ENCODE results near the gene PPP2R2D. TPM values are rescaled to one million over a fixed set of nuclear protein-coding genes. Genes with fewer than 3 reads are reported as not detected.

Gene PPP2R2D
- polyA plus RNA-seq, 1 donor, result 36.4 TPM

DNA sequence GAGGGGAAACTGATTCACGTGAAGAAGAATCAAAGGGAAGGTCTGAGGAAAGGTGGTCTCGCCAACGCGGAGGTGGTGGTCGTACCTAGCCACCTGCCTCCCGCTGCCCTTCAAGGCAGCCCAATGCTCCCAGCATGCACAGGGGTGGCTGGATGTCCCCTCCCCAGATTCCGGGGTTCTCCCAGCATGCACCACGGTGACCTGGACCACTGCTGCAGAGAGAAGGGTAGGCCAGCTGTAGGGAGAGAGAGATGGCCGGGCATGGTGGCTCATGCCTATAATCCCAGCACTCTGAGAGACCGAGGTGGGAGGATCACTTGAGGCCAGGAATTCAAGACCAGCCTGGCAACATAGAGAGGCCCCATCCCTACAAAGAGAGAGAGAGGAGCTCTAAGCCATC is 32.4 kb upstream of the PPP2R2D start:
- WGBS (ENCODE audit: insufficient coverage, low lambda C conversion rate), result no CpG with 5 or more reads among the region's 10 CpGs
- no peak for DNase-seq
- Histone ChIP-seq H3K9me3 (ENCODE audit: control insufficient read depth, low read depth, low read length) (no peaks in the 10 kb centered on the region), H3K27me3 (ENCODE audit: control insufficient read depth, insufficient read depth, low read length) (no peaks in the 10 kb centered on the region), H3K36me3 (ENCODE audit: control insufficient read depth, insufficient read depth, low read length) (no peaks in the 10 kb centered on the region), H3K4me3 (ENCODE audit: low read length) (no peak overlapping the region), H3K27ac (ENCODE audit: low read length) (no peak overlapping the region), H3K4me1 (ENCODE audit: control insufficient read depth, insufficient read depth, low read length) (no peaks in the 10 kb centered on the region)

DNA sequence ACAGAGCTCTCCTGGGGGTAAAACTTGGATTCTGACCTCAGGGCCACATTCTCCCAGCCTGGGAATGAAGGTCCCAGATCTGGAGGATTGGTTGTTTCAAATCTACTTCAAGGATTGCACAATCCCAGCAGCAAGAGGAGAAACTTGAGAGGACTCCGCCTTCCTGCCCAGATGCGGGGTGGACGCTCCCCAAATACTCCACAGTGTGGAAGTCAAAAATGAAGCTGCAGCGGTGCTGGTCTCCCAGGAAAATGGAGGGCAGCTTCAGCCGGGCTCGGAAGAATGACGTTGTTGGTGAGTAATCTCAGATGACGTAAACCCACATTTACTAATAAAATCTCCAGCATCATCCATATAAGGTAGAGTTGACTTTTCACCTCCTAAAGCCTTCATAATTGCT is 31.5 kb upstream of the PPP2R2D start:
- H3K36me3 ChIP-seq (ENCODE audit: control insufficient read depth, insufficient read depth, low read length), result no peaks in the 10 kb centered on the region
- no CpG with 5 or more reads among the region's 8 CpGs for WGBS (ENCODE audit: insufficient coverage, low lambda C conversion rate)
- no peak overlapping the region for H3K4me3 ChIP-seq (ENCODE audit: low read length)
- no peak for DNase-seq
- peaks cover 4% of the 10 kb centered on the region for H3K27me3 ChIP-seq (ENCODE audit: control insufficient read depth, insufficient read depth, low read length)
- no peaks in the 10 kb centered on the region for H3K4me1 ChIP-seq (ENCODE audit: control insufficient read depth, insufficient read depth, low read length)
- no peaks in the 10 kb centered on the region for H3K9me3 ChIP-seq (ENCODE audit: control insufficient read depth, low read depth, low read length)
- no peak overlapping the region for H3K27ac ChIP-seq (ENCODE audit: low read length)

DNA sequence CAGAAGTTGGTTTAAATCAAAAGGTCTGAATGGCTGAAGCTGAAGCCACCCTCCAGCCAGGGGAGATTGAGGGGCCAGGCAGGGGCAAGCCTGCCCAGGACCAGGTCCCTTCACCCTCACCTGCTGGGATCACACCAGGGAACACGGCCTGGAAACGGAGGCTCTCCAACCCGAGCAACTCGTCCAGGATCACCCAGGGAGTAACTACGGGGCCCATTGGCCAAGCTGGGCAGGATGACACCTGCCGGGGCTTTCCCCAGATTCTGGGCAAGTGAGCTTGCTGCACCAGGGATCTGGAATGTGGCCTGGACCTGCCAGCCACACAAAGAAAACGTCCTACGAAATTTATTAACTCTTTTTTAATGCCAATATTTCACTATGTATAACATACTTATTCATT is 30.4 kb upstream of the PPP2R2D start:
- Histone ChIP-seq H3K27me3 (ENCODE audit: control insufficient read depth, insufficient read depth, low read length) (peaks cover 8% of the 10 kb centered on the region), H3K4me1 (ENCODE audit: control insufficient read depth, insufficient read depth, low read length) (no peaks in the 10 kb centered on the region), H3K4me3 (ENCODE audit: low read length) (no peak overlapping the region), H3K9me3 (ENCODE audit: control insufficient read depth, low read depth, low read length) (no peaks in the 10 kb centered on the region), H3K36me3 (ENCODE audit: control insufficient read depth, insufficient read depth, low read length) (no peaks in the 10 kb centered on the region), H3K27ac (ENCODE audit: low read length) (no peak overlapping the region)
- no peak for DNase-seq
- 82% methylated on average over 3 of the region's 8 CpGs for WGBS (ENCODE audit: insufficient coverage, low lambda C conversion rate)

DNA sequence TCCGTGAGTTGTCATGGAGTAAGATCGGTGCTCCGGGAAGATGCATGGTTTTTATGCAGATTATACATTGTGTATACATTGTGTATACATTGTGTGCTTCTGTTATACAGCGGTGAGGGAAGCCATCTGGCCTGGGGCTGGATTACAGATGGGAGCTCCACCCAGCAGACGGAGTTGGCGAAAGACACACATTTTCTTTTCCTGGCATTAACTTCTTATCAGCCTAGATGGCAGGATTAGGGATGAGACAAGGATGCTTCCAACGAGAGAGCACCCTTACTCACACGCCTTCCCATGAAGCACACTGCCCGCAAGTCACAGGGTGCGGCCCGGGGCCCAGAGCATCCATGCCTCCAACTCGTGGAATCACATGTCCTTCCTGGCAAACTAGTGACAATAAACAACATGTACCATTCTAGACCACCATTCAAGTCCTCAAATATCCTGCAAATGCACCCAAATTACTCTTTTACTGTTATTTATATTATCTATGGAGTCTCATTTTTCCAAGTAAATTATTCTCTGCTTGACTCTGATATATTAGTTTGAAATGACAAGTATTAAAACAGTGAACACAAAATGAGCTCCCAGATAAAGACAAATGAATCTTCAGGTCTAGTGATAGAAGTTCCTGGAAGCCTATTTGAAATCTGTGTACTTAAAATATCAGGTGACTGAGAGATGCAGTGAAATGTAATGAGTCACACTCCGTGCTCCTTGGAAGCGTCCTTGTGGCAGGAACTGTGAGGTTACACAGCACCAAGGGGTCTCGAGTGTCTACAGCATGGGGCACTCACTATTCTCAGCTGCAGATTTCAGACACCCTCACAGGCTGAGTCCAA is 29.8 kb upstream of the PPP2R2D start:
- WGBS (ENCODE audit: insufficient coverage, low lambda C conversion rate), result 100% methylated on average over 1 of the region's 15 CpGs
- Histone ChIP-seq H3K27ac (ENCODE audit: low read length) (no peak overlapping the region), H3K9me3 (ENCODE audit: control insufficient read depth, low read depth, low read length) (no peaks in the 10 kb centered on the region), H3K4me1 (ENCODE audit: control insufficient read depth, insufficient read depth, low read length) (no peaks in the 10 kb centered on the region), H3K27me3 (ENCODE audit: control insufficient read depth, insufficient read depth, low read length) (peaks cover 14% of the 10 kb centered on the region), H3K4me3 (ENCODE audit: low read length) (no peak overlapping the region), H3K36me3 (ENCODE audit: control insufficient read depth, insufficient read depth, low read length) (no peaks in the 10 kb centered on the region)
- DNase-seq, result no peak

DNA sequence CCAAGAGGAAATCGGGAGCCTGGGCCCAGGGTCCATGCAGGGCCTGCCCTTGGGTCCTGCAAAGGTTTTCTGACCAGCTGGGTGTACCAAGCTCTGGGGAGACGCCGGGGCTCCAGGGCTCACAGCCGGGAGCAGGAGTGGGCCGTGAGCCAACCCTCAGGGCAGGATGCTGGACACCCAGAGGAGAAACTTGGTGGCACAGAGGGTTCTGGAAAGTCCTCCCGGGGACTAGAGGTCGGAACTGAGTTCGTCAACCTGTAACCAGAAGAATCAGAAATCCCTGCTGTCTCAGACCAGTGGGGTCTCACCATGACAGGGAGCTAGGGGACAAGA is 29.2 kb upstream of the PPP2R2D start:
- Histone ChIP-seq H3K27ac (ENCODE audit: low read length) (no peak overlapping the region), H3K4me1 (ENCODE audit: control insufficient read depth, insufficient read depth, low read length) (no peaks in the 10 kb centered on the region), H3K27me3 (ENCODE audit: control insufficient read depth, insufficient read depth, low read length) (peaks cover 14% of the 10 kb centered on the region), H3K9me3 (ENCODE audit: control insufficient read depth, low read depth, low read length) (no peaks in the 10 kb centered on the region), H3K36me3 (ENCODE audit: control insufficient read depth, insufficient read depth, low read length) (no peaks in the 10 kb centered on the region), H3K4me3 (ENCODE audit: low read length) (no peak overlapping the region)
- WGBS (ENCODE audit: insufficient coverage, low lambda C conversion rate), result no CpG with 5 or more reads among the region's 8 CpGs
- DNase-seq, result no peak

DNA sequence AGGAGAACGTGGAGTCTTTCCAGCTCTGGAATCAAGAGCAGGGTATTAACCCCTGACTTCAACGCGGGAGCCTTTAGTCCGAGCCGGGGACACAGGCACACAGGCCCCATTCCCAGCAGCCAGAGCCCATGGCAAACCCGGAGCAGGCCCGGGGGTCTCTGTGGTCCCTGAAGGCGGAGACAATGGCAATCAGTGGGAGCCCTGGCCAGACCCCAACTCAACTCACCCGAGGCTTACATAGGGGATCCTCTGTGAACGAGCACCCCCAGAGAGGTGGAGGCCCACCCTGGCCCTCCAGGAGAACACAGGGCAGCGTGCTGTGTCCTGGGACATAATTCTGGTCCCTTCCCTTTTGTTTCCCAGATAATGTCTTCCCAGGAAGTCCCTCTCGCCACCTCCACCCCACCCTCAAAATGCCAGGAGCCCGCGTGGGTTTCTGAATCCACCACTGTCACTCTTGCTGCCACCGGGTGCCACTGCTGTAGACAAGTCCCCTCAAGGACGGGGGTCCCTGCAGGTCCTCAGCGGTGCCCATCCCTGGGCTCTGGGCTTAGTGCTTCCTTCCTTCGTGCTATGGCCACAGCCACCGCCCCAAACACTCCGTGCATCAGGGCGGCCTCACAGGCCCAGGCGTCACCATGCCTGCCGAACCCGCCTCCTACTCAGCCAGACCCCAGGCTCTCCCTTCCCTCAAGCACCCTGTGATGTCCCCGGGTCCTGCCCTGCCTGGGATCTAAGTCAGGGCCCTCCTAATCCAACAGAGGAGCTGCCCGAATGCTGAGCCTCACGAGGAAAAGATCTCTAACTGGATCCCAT is 28.6 kb upstream of the PPP2R2D start:
- WGBS (ENCODE audit: insufficient coverage, low lambda C conversion rate), result no CpG with 5 or more reads among the region's 27 CpGs
- Histone ChIP-seq H3K36me3 (ENCODE audit: control insufficient read depth, insufficient read depth, low read length) (no peaks in the 10 kb centered on the region), H3K4me1 (ENCODE audit: control insufficient read depth, insufficient read depth, low read length) (no peaks in the 10 kb centered on the region), H3K4me3 (ENCODE audit: low read length) (no peak overlapping the region), H3K9me3 (ENCODE audit: control insufficient read depth, low read depth, low read length) (no peaks in the 10 kb centered on the region), H3K27me3 (ENCODE audit: control insufficient read depth, insufficient read depth, low read length) (peaks cover 14% of the 10 kb centered on the region), H3K27ac (ENCODE audit: low read length) (no peak overlapping the region)
- DNase-seq, result no peak

DNA sequence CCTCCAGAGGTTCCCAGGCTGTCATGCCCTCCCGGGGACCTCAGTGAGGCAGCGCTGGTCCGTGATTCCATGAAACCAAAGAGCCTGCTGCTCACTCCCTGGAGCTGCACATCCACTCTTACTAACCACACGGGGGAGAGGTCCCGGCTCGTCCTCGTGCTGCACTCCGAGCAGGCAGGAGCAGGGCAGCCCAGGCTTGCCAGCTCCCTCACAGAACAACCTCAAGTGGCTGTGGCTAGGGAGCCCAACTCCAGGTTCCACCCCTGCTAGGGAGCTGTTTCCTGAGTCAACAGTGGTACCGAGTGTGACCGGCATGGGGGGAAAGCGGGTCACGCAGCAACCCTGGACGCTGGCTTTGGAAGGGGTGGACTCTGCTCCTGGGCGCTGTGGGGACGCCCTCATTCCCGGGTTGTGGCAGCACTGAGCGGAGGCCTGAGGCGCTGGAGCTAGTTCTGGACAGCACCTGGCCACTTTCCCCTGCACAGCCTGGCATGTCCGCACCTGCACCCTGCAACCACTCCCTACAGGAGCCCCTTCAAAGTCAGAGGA is 27.9 kb upstream of the PPP2R2D start:
- H3K4me1 ChIP-seq (ENCODE audit: control insufficient read depth, insufficient read depth, low read length), result no peaks in the 10 kb centered on the region
- no peak for DNase-seq
- no peaks in the 10 kb centered on the region for H3K9me3 ChIP-seq (ENCODE audit: control insufficient read depth, low read depth, low read length)
- H3K4me3 ChIP-seq (ENCODE audit: low read length), result no peak overlapping the region
- H3K27ac ChIP-seq (ENCODE audit: low read length), result no peak overlapping the region
- H3K36me3 ChIP-seq (ENCODE audit: control insufficient read depth, insufficient read depth, low read length), result no peaks in the 10 kb centered on the region
- H3K27me3 ChIP-seq (ENCODE audit: control insufficient read depth, insufficient read depth, low read length), result peaks cover 14% of the 10 kb centered on the region
- WGBS (ENCODE audit: insufficient coverage, low lambda C conversion rate), result no CpG with 5 or more reads among the region's 19 CpGs

DNA sequence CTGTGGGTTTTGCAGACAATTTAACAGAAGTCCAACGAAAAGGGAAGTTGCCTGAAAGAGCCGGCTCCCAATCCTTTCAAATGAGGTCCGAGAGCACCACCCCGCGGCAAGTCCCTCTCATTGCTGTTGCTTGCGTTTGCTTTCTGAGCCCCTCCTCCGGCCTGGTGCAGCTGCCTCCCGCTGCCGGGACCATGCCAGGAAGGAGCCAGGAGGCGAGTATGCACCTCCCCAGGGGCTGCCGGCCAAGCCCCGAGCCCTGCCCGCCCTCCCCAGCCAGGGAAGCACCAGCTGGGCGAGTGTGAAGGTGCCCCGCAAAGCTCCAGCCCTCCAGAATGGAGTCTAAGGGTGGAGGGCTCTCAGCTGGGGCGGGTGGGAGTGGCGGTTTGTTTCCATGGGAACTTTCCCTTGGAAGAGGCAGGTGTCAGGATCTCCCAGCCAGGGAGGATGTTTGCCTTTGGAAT is 25.8 kb upstream of the PPP2R2D start:
- H3K9me3 ChIP-seq (ENCODE audit: control insufficient read depth, low read depth, low read length), result no peaks in the 10 kb centered on the region
- no peak overlapping the region for H3K4me3 ChIP-seq (ENCODE audit: low read length)
- no peaks in the 10 kb centered on the region for H3K36me3 ChIP-seq (ENCODE audit: control insufficient read depth, insufficient read depth, low read length)
- no peak overlapping the region for H3K27ac ChIP-seq (ENCODE audit: low read length)
- H3K27me3 ChIP-seq (ENCODE audit: control insufficient read depth, insufficient read depth, low read length), result peaks cover 14% of the 10 kb centered on the region
- peak; percentile 57 to 60 for DNase-seq
- WGBS (ENCODE audit: insufficient coverage, low lambda C conversion rate), result no CpG with 5 or more reads among the region's 17 CpGs
- H3K4me1 ChIP-seq (ENCODE audit: control insufficient read depth, insufficient read depth, low read length), result no peaks in the 10 kb centered on the region

DNA sequence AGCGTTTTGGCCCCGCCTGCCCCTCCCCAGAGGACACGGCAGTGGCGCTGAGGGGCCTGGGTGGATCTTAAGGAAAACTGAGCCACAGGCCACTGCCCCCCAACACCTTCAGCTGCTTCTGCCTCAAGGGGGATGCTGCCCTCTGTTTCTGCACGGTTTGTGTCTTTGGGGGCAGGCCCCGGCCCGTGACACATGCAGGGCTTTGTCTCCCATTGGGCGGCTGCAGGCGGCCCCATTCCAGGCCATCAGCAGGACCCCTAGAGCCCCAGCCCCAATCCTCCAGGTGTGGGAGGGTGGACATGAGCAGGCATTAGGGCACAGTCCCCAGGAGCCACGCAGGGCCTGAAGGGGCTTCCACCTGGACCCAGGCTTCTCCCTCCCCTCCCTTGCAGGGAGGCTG is 25.3 kb upstream of the PPP2R2D start:
- no peaks in the 10 kb centered on the region for H3K36me3 ChIP-seq (ENCODE audit: control insufficient read depth, insufficient read depth, low read length)
- no CpG with 5 or more reads among the region's 10 CpGs for WGBS (ENCODE audit: insufficient coverage, low lambda C conversion rate)
- no peaks in the 10 kb centered on the region for H3K4me1 ChIP-seq (ENCODE audit: control insufficient read depth, insufficient read depth, low read length)
- no peak overlapping the region for H3K27ac ChIP-seq (ENCODE audit: low read length)
- H3K4me3 ChIP-seq (ENCODE audit: low read length), result no peak overlapping the region
- H3K27me3 ChIP-seq (ENCODE audit: control insufficient read depth, insufficient read depth, low read length), result peaks cover 14% of the 10 kb centered on the region
- DNase-seq, result no peak
- no peaks in the 10 kb centered on the region for H3K9me3 ChIP-seq (ENCODE audit: control insufficient read depth, low read depth, low read length)

DNA sequence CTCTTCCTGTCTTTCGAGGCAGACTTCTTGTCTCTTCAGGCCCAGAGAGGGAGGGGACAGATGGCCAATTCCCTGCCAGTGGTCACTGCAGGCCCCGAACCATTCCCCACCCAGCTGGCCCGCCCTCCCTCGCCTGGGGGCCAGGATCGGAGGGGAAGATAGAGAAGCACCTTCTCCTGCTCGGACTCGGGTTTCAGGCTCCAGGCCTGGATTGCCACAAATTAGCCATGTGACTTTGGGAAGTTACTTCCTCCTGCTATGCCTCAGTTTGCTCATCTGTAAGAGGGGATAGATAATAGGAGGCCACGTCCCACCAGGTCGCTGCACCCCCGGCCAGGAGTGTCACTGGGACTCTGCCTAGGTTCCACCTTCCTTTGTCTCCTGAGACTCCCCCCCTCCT is 24.8 kb upstream of the PPP2R2D start:
- H3K4me3 ChIP-seq (ENCODE audit: low read length), result no peak overlapping the region
- peaks cover 14% of the 10 kb centered on the region for H3K27me3 ChIP-seq (ENCODE audit: control insufficient read depth, insufficient read depth, low read length)
- no peak for DNase-seq
- H3K4me1 ChIP-seq (ENCODE audit: control insufficient read depth, insufficient read depth, low read length), result no peaks in the 10 kb centered on the region
- H3K36me3 ChIP-seq (ENCODE audit: control insufficient read depth, insufficient read depth, low read length), result no peaks in the 10 kb centered on the region
- no peaks in the 10 kb centered on the region for H3K9me3 ChIP-seq (ENCODE audit: control insufficient read depth, low read depth, low read length)
- no CpG with 5 or more reads among the region's 10 CpGs for WGBS (ENCODE audit: insufficient coverage, low lambda C conversion rate)
- no peak overlapping the region for H3K27ac ChIP-seq (ENCODE audit: low read length)
